ENCODE measurements around the gene RICTOR. TPM values are rescaled to one million over a fixed set of nuclear protein-coding genes. Genes with fewer than 3 reads are reported as not detected.

Gene RICTOR
- total RNA-seq, 2 experiments from 2014 or later = 125 TPM

DNA sequence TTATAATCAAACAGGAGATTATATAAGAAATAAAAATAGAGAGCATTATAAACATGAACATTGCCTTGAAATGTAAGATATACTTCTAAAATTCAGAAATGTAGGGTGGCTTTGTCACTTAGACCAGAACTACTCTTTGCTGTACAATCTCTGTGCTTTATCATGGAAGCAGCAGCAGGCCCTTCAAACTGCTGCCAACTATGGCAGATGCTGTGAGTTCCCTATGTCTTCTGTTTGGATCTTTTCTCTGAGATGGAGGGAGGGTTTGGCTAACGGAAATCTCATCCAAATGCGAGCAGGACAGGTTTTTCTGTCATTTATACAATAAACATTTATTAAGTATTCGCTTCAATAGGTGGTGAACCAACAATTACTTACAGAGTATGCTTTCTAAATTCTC is 34.8 kb upstream of the RICTOR start:
- ChIA-PET CTCF (no interaction called here), POLR2A (no interaction called here)
- peaks cover 97% of the 10 kb centered on the region for H3K36me3 ChIP-seq (ENCODE audit: insufficient read depth, low read length)
- Mint-ChIP-seq H3K9me3 (no peaks in the 10 kb centered on the region), H3K27me3 (no peaks in the 10 kb centered on the region), H3K4me1 (ENCODE audit: low read depth) (peaks cover 27% of the 10 kb centered on the region), H3K36me3 (ENCODE audit: low read depth) (peaks cover 89% of the 10 kb centered on the region), H3K4me3 (no peak overlapping the region), H3K27ac (peak overlapping the region; percentile 28)
- ATAC-seq (ENCODE audit: poor library complexity) (no peak), DNase-seq (no peak)
- intact Hi-C loops (cut with DNase I, micrococcal nuclease) = loop anchor here in 1 of 2 experiments (5.0 kb wide), 1 partner anchor 102 kb away; no protein-coding TSS in a partner anchor
- H3K9me3 ChIP-seq (ENCODE audit: control insufficient read depth in 1 of 2, insufficient read depth in 1 of 2, low read length in 2 of 2) = no peaks in the 10 kb centered on the region
- H3K27ac ChIP-seq (ENCODE audit: low read depth in 1 of 2, low read length in 2 of 2) = peak overlapping the region in 1 of 2 donors; percentile 1
- H3K4me3 ChIP-seq (ENCODE audit: low read length) = no peak overlapping the region
- TF ChIP-seq, protein P1, sequence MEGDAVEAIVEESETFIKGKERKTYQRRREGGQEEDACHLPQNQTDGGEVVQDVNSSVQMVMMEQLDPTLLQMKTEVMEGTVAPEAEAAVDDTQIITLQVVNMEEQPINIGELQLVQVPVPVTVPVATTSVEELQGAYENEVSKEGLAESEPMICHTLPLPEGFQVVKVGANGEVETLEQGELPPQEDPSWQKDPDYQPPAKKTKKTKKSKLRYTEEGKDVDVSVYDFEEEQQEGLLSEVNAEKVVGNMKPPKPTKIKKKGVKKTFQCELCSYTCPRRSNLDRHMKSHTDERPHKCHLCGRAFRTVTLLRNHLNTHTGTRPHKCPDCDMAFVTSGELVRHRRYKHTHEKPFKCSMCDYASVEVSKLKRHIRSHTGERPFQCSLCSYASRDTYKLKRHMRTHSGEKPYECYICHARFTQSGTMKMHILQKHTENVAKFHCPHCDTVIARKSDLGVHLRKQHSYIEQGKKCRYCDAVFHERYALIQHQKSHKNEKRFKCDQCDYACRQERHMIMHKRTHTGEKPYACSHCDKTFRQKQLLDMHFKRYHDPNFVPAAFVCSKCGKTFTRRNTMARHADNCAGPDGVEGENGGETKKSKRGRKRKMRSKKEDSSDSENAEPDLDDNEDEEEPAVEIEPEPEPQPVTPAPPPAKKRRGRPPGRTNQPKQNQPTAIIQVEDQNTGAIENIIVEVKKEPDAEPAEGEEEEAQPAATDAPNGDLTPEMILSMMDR (IDR thresholded peaks at IDR 0.05) = no peak
- no peaks in the 10 kb centered on the region for H3K4me1 ChIP-seq (ENCODE audit: insufficient read depth, low read length)
- no peaks in the 10 kb centered on the region for H3K27me3 ChIP-seq (ENCODE audit: control insufficient read depth in 1 of 2, insufficient read depth in 2 of 2, low read length in 2 of 2)

DNA sequence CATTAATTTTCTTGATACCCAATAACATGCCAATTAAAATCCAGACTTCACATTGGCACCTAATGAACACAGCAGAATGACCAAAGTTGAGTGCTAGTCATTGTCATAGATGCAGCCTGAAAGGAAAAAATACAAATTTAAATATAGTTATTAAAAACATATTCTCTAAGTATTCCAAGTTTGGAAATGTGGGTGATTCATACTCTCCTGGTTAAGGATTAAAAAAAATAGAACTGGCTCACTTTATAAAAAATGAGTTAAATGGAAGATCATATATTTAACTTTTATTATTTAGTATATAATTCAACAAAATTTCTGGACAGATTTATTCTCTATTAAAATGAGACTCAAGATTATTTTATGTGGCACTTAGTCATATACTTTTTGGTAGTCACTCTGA is 33.2 kb upstream of the RICTOR start:
- H3K36me3 Mint-ChIP-seq (ENCODE audit: low read depth) = peaks cover 89% of the 10 kb centered on the region
- no peaks in the 10 kb centered on the region for H3K4me1 ChIP-seq (ENCODE audit: insufficient read depth, low read length)
- peaks cover 32% of the 10 kb centered on the region for H3K4me1 Mint-ChIP-seq (ENCODE audit: low read depth)
- no peaks in the 10 kb centered on the region for H3K9me3 Mint-ChIP-seq
- POLR2A ChIA-PET = no interaction called here
- H3K9me3 ChIP-seq (ENCODE audit: control insufficient read depth in 1 of 2, insufficient read depth in 1 of 2, low read length in 2 of 2) = no peaks in the 10 kb centered on the region
- H3K27me3 ChIP-seq (ENCODE audit: control insufficient read depth in 1 of 2, insufficient read depth in 2 of 2, low read length in 2 of 2) = no peaks in the 10 kb centered on the region
- no peak overlapping the region for H3K27ac ChIP-seq (ENCODE audit: low read depth in 1 of 2, low read length in 2 of 2)
- no peaks in the 10 kb centered on the region for H3K27me3 Mint-ChIP-seq
- CTCF ChIA-PET = no interaction called here
- no peak overlapping the region for H3K4me3 ChIP-seq (ENCODE audit: low read length)
- H3K4me3 Mint-ChIP-seq = no peak overlapping the region
- ATAC-seq (ENCODE audit: poor library complexity) (no peak), DNase-seq (no peak)
- TF ChIP-seq, protein P1 (IDR thresholded peaks at IDR 0.05) = no peak
- intact Hi-C loops (cut with DNase I, micrococcal nuclease) = loop anchor here in 1 of 2 experiments (2.0 to 5.0 kb wide), 2 partner anchors 35 to 100 kb away; no protein-coding TSS in a partner anchor
- H3K27ac Mint-ChIP-seq = peak overlapping the region; percentile 70
- H3K36me3 ChIP-seq (ENCODE audit: insufficient read depth, low read length) = peaks cover 96% of the 10 kb centered on the region

- peak in 3 of 14 experiments; percentile 21 to 36 (median 35) for DNase-seq
- Mint-ChIP-seq H3K9me3 (no peaks in the 10 kb centered on the region), H3K36me3 (ENCODE audit: low read depth) (peaks cover 93% of the 10 kb centered on the region), H3K4me1 (ENCODE audit: low read depth) (peaks cover 39% of the 10 kb centered on the region), H3K4me3 (no peak overlapping the region), H3K27ac (peak overlapping the region; percentile 70), H3K27me3 (no peaks in the 10 kb centered on the region)
- no peak for ATAC-seq (ENCODE audit: poor library complexity)
- Histone ChIP-seq H3K27me3 (ENCODE audit: control insufficient read depth in 1 of 2, insufficient read depth in 2 of 2, low read length in 2 of 2) (no peaks in the 10 kb centered on the region), H3K27ac (ENCODE audit: low read depth in 1 of 2, low read length in 2 of 2) (no peak overlapping the region), H3K36me3 (ENCODE audit: insufficient read depth, low read length) (peaks cover 86% of the 10 kb centered on the region), H3K9me3 (ENCODE audit: control insufficient read depth in 1 of 2, insufficient read depth in 1 of 2, low read length in 2 of 2) (no peaks in the 10 kb centered on the region), H3K4me3 (ENCODE audit: low read length) (no peak overlapping the region), H3K4me1 (ENCODE audit: insufficient read depth, low read length) (peaks cover under 1% of the 10 kb centered on the region)
- CTCF ChIA-PET = interaction anchor here (1.6 kb wide), 1 partner anchor 101 kb away, joined by 7 read pairs; no protein-coding TSS in a partner anchor
- POLR2A ChIA-PET = no interaction called here
- intact Hi-C loops (cut with DNase I, micrococcal nuclease) = loop anchor here in 1 of 2 experiments (2.0 to 5.0 kb wide), 2 partner anchors 34 to 99 kb away; no protein-coding TSS in a partner anchor
- TF ChIP-seq, protein P1 (IDR thresholded peaks at IDR 0.05) = peak; percentile 49
Observed at GRCh38 chr5:39106322-39106721, 32.1 kb upstream of the RICTOR start.
